HG03097 (cell line): ENCODE measurements around the gene WDR27.
A peak's percentile ranks its signal among the peaks of the same experiment; 100 is the strongest.
"Not testable (repeated sequence)": the region's sequence is repeated elsewhere in the genome, so short reads cannot be mapped to it uniquely, and the experiment has no call there.

Experiments used
- ATAC-seq: cut with Tn5 transposase; IDR thresholded peaks from one replicate; pipeline ENCODE4 v1.9.1; 2021; ENCODE audit not compliant: unreplicated experiment, low FRiP score

The WDR27 gene

DNA sequence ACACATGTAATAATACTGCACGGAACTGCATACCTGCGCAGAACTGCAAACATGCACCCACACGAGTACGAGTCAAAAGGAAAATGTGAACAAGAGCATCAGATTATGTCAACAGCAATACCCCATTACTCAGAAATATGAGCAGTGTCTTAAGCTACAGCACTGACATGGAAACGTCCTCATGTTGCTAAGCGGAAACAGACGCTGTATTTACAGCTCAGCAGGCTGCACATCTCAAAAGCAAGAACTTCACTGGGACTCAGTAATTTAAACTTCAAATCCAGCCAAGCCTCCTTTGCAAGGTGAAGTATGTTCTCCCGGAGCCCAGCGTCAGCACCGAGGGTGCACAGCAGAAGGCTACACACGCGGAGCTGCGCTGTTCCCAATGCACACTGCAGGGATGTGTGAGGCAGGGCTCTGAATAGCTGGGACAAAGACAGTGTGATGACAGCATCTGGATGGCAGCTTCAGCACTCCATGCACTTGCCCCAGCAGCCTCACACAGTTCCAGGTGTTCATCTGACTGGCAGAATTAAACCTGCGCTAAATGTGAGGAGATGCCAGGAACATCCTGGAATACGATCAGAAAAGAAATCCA, 202.8 kb downstream of the WDR27 start:
- ATAC-seq: no peak

DNA sequence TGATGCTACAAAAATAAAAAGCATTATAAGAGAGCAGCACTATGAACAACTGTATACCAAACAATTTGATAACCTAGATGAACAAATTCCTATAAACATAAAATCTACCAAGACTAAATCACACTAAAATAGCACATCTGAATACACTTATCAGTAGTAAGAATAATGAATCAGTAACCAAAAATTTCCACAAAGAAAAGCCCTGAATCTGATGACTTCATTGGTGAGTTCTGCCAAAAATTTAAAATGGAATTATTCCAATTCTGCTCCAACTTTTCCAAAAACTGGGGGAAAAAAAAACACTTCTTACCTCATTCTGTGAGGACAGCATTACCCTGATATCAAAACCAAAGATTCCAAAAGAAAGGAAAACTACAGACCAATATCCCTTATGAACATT, 206.2 kb downstream of the WDR27 start:
- ATAC-seq: no peak

DNA sequence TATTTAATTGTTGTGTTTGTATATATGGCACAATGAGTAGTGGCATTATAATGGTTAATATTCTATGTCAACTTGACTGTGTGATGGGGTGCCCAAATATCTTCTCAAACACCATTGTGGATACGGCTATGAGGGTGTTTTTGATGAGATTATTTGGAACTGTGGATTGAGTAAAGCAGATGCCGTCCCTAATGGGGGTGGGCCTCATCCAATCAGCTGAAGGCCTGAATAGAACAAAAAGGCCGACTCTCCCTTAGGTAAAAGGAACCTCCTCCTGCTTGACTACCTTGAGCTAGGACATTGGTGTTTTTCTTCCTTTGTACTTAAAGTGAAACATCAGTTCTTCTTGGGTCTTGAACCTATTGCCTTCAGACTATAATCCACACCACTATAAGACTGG, 207.8 kb downstream of the WDR27 start:
- ATAC-seq: no peak

DNA sequence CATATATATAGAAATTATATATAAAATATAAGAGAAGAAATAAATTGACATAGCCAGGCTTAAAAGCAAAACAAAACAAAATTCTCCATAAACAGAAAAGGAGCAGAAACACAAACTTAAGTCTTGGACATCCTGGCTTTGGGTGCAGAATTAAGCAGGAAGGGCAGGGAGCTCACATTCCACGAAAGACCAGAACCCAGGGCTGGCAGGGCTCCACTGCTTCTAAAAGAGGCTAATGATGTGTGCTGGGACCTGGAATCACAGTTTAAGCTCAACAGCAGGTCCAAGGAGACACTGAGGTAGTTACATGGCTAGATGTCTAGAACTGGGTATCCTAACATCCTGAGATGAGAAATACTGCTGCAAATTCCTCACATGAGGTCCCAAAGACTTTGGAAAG, 210.3 kb downstream of the WDR27 start:
- ATAC-seq: no peak

DNA sequence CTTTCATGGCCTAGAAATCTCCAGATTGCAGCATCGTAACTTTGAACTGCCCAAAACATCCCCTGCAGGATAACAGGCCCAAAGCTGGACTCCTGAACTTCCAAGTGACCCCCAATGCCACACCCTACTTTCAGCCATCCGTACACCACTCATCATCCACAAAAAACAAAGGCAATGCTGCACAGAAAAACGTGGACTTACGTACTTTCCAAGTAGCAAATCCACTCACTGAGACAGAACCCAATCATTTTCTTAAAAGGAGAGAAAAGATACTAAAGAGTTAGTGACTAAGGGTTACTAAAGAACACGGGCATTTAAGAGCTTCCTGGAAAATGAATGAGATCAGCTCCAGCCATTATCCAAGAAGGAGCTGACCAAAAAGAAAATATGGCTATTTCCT, 211.0 kb downstream of the WDR27 start:
- ATAC-seq: no peak

DNA sequence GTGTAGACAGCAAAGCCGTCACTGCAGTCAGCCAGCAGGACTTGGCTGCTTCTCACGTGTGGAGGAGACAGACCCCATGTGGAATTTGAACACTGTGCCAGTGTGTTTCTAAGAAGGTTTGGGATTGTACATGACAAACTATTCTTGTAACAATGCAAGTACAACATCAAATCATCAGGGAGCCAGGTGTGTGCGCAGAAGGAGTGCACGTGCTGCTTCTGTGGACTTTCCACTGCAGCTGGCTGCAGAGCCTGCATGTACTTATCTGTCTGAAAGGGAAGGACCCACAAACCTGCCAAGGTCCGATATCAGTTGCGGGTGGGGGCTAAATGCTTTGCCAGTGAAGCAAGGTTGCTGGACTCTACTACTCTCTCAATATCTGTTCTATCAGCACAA, 211.6 kb downstream of the WDR27 start:
- ATAC-seq: no peak

DNA sequence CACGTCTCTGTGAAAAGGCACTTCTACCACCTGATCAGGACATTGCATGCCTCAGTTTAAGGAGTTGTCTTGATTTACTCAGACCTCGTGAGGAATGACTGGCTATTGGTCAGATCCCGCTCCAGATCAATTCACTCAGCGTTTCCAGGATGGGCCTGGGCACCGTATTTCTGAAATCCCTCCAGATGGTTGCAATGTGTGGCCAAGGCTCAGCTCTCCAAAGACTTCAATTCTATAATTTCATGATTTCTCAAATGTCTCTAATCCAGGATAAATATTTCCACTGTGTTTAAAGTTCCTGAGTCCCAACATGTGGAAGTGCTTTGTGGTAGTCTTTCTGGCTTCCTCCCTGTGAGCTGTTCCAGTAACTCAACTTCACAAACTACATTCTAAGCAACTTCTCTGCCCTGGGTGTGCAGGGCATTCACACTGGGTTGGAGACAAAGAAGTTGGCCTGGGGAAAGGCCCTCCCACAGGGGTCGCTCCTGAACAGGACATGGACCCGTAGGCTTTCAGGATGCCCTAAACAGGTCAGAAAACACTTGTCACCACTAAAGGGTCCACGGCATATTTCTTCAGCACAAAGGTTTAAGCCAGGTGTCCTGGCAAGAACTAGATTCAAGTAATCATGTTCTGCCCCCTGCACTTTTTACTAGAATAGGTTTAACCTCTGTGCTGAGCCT, 212.1 kb downstream of the WDR27 start:
- no peak for ATAC-seq

DNA sequence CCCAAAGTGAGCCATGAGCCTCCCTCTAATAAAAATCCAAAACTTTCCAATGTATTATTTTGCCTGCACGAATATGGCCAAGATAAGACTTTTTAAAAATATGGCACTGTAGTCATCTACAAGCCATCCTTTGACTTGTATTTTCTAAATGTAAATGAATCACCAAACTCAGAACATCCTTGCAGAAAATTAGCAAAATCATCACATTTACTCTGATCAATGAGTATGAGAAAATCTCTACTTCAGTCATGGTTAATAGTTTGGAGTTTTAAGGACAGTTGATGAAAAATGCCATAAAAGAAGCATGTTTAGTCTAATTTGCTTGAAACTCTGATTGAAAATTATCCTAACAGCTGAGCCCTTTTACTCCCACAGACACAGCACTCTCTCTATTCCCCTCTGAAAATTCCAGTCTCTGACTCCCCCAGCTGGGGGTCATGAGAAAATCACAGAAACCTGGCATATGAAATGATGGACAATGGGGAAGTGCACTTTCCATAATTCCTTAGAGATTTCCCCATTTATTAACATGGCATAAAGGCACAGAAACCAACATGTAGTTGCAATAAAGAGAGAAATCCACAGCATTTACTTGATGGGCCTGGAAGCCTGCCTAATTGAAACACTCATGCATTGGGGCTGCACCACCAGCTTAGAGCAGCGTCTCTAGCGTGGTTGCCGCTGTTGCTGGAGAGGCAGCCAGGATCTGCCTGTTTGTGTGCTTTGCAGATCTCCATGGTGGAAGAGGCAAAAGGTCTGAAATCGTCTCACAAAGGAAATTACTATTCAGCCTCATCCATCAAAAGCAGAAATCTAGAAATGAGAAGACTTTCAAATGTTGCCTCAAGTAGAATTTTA, 214.0 kb downstream of the WDR27 start:
- ATAC-seq: no peak

DNA sequence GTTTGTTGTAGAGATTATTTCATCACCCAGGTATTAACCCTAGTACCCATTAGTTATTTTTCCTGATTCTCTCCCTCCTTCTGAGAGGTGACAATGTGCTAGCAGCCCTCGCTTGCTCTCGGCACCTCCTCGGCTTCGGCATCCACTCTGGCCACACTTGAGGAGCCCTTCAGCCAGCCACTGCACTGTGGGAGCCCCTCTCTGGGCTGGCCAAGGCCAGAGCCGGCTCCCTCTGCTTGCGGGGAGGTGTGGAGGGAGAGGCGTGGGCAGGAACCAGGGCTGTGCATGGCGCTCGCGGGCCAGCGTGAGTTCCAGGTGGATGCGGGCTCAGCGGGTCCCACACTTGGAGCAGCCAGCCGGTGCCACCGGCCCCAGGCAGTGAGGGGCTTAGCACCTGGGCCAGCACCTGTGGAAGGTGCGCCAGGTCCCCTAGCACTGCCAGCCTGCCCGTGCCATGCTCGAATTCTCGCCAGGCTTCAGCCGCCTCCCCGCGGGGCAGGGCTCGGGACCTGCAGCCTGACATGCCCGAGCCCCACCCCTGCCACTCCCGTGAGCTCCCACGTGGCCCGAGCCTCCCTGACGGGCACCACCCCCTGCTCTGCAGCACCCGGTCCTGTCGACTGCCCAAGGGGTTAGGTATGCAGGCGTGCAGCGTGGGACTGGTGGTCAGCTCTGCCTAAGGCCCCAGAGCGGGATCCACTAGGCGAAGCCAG, 221.9 kb downstream of the WDR27 start:
- ATAC-seq: no peak

DNA sequence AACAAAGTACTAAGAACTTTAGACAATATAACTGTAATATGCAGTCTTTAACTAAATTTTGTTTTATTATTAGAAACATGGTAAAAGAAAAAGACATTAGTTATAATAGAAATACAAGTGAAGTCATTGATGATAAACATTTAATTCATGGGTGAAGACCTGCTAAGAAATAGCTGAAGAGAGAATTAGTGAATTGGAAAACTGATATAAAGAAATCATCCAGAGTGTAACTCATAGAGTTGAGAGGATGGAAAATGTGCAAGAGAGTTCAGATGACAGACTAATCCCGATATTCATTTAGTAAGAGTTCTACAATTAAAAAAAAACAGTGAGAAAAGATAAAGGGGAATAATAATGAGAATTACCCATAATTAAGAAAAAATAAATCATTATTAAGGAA, 227.5 kb downstream of the WDR27 start:
- ATAC-seq: no peak

DNA sequence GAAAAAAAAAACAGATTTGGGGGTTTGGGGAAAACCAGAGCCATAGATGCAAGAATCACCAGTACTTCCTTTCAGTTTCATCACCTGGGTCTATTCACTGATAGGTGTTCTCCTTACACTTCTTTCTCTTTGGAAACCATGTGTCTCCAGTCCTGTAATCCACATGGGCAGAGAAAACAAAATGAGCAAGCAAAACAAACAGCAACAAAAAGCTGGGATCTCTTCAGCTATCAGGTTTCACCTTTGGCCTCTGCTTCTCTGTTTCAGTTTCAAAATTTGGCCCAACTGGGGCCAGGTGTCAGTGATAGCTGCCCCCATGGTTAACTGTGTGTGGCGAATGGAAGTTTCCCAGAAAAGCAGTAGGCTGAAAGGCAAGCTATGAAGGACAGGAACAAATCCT, 228.2 kb downstream of the WDR27 start:
- ATAC-seq: peak; percentile 84

DNA sequence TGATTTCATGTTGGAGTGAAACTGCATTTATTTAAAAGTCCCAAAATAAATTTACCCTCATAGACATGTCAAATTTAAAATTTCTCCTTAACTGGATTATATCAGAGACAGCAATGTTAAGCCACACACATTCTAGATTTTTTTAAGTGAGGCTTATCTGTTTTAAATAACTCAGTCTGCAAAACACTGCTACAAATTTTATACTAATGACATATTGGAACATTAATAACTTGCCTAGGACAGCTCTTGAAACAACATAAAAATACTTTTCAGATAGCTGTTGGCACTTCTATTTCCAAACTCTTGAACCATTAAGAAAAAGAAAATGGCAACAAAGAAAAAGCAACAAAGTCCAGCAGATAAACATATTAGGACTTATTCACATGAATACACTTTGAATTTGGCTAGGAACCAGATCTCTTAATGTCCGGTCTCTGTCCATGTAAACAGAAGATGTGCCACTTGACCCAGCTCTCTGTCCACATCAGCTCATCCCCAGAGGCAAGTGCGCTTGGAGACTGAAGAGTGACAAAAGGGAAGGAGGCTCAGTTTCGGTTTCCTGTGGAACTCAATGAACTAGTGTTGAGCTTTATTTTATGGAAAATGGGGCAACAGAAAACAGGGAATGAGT, 228.9 kb downstream of the WDR27 start:
- no peak for ATAC-seq

DNA sequence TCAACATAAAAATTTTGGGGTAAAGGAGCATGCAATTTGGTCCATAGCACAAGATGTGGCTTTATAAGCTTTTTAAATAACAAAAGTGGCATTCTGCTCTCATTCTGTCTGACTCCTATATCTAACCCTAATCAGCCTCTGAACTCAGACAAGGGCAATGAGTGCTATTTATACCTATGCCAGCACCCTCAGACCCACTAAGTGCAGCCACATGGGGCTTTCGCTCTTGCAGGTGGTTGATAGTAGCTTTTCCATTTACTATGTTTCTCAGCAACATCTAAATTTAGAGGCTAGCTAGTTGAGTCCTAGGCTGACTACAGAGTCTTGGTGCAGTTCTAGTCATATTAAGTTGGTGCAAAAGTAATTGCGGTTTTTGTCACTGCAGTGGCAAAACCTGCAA, 231.0 kb downstream of the WDR27 start:
- no peak for ATAC-seq

DNA sequence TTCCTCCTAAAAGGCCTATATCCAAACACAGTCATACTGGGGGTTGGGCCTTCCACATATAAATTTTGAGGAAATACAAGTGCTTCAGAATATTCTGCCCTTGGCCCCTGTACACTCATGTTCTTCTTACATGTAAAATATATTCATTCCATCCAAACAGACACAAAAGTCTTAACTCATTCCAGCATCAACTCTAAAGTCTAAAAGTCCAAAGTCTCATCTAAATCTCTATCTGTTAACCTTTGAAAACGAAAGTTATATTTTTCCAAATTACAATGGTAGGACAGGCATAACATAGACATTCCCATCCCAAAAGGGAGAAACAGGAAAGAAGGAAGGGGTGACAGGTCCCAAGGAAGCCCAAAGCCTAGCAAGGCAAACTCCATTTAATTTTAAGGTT, 232.8 kb downstream of the WDR27 start:
- no peak for ATAC-seq

DNA sequence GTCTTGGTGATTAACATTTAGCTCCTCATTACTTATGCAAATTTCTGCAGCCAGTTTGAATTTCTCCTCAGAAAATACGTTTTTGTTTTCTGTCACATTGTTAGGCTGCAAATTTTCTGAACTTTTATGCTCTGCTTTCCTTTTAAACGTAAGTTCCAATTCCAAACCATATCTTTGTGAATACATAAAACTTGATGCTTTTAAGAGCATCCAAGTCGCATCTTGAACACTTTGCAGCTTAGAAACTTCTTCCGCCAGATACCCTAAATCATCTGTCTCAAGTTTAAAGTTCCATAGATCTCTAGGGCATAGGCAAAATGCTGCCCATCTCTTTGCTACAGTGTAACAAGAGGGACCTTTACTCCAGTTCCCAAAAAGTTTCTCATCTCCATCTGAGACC, 234.1 kb downstream of the WDR27 start:
- not testable (repeated sequence) for ATAC-seq

DNA sequence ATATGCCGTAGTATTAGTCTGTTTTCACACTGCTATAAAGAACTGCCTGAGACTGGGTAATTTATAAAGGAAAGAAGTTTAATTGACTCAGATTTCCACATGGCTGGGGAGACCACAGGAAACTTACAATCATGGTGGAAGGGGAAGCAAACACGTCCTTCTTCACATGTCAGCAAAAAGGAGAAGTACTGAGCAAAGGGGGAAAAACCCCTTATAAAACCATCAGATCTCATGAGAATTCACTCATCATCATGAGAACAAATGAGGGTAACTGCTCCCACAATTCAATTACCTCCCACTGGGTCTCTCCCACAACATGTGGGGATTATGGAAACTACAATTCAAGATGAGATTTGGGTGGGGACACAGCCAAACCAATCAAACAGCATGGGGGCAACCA, 235.6 kb downstream of the WDR27 start:
- not testable (repeated sequence) for ATAC-seq

DNA sequence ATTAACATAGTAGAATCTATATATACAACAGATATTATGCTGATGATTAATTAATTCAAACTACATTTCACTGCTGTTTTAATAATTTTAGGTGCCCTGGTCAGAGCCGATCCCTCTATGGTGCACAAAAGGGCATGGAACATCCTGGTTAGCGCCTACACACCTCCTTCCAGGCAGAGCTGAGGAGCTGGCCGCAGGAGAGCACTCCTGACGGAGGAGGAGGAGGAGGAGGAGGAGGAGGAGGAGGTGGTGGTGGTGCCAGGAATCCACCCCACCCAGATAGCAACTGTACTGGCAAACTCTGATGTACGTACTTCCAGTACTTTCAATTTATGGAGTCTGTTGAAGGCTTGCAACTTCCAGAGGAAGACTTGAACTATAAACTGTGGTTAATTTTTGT, 244.1 kb downstream of the WDR27 start:
- no peak for ATAC-seq

DNA sequence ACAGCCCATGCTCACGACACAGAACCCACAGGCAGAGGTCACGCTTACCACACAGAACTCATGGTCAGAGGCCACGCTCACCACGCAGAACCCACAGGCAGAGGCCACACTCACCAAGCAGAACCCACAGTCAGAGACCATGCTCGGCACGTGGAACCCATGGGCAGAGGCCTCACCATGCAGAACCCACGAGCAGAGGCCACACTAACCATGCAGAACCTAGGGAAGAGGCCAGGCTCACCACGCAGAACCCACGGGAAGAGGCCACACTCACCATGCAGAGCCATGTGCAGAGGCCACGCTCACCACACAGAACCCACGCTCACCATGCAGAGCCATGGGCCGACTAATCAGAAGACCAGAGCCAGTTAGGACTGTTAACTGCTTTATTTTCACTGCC, 245.0 kb downstream of the WDR27 start:
- no peak for ATAC-seq

DNA sequence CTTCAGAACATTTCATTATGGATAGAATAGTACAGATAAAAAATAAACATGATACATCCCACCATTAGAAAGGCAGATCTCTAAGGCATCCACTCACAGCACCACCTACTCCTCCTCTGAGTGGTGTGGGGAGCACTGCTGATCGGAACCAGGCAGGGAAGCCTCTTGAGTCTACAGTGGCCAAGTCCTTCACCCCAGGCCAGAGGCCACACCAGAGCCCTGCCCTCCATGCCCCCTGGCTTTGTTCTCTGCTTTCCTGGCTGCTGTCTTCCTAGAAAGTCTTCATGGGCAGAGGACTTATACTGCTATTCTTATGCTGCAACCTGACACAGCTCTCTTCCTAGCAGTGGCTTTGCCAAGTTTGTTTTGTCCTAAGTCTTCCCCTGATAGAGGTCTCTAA, 246.4 kb downstream of the WDR27 start:
- ATAC-seq: no peak

DNA sequence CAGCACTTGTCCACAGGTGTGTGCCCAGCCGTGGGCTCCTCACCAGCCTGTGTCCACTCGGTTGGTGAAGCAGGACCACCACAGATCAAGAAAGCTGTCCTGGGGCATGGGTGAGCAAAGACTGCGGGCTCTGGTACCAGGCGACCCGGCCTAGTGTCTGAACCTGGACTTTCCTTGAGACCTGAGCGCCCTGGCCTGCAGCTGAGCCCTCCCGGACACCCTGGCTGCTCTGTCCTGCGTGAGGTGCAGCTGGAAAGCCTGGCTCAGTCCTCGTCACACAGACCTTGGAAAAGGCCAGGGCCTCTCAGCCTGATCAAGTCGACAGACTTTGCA, 247.0 kb downstream of the WDR27 start:
- no peak for ATAC-seq
